HK-2 (cell line): ENCODE results near the gene RPSA.
"Not testable (repeated sequence)": the region's sequence is repeated elsewhere in the genome, so short reads cannot be mapped to it uniquely, and the experiment has no call there.

Source experiments
- DNase-seq: peaks from one replicate; pipeline ENCODE4 v3.0.0-alpha.2; 2018; ENCODE audit not compliant: unreplicated experiment

Gene RPSA

DNA sequence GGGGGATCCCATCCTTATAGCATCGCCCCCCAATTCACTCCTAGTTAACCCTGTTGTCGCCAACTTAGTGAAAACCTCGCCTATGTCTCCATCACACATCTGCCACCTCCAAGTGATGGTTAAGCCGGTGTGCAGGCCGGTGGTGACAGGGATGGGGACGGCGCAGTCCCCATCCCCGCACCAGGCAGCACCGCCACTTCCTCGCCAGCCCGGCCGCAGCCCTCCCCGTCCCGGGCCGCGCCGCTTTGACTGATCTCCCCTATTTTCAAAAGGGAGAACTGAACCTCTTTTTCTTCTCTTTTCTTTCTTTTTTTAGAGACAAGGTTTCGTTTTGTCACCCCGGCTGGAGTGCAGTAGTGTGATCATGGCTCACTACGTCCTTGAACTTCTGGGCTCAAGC is 49.6 kb downstream of the RPSA start:
- no peak for DNase-seq

DNA sequence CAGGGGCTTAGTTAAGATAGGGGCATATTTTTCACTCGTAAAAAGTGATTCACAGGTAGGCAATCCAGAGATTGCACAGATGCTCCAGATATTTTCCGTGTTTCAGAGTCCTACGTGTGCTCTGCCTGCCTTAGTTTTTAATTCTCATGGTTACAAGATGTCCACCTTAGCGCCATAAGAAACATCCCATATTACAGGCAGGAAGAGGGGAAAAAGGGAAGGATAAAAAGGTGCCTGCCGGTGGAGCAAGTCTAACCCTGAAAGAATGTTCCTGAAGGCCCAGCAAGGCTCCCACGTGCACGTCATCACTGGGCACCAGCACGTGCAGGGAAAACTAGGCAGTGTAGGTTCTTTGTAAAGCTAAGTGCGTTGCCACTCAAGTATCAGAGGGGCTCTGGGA is 50.8 kb downstream of the RPSA start:
- DNase-seq = no peak

DNA sequence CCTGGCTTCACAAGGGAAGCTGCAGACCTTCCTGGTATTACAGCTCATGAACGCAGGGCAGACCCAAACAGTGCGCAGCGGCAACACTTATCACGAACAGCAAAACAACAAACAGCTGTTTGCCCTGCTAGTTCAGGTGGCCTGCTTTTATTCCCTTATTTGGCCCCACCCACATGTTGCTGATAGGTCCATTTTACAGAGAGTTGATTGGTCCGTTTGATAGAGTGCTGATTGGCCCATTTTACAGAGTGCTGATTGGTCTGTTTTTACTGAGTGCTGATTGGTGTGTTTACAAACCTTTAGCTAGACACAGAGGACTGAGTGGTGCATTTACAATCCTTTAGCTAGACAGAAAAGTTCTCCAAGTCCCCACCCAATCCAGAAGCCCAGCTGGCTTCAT is 52.1 kb downstream of the RPSA start:
- not testable (repeated sequence) for DNase-seq

DNA sequence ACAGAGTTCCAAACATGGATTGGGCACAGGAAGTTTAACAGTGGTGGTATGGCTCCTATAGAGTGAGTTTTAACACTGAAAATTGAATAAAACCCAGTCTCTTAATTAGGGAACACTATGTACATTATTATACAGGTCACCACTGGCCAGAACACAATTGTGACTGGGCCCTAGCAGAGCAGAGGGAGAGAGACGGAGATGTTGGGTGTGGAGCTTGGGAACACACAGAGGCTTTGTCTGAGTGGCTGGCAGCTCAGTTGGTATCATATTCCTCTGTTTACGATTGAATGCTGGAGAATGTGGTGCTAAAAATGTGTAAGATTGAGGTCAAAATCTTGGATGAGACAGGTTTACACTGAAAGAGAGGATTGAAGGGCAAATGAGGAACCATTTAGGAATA is 54.2 kb downstream of the RPSA start:
- no peak for DNase-seq
